Liver (tissue), 9 donors: ENCODE measurements around the gene POFUT2. TPM values are rescaled to one million over a fixed set of nuclear protein-coding genes. Genes with fewer than 3 reads are reported as not detected.

ENCODE experiments used
- DNase-seq: peaks from one replicate; pipeline ENCODE4 v3.0.0-alpha.2; 2017; ENCODE audit warnings: low spot score
- H3K27ac ChIP-seq, 2 donors: one replicate each; pipeline ENCODE4 v1.7.0; 2013; ENCODE audit warnings: inconsistent platforms in 2 of 2, low read length in 2 of 2, control low read depth in 1 of 2, low read depth in 1 of 2, mild to moderate bottlenecking in 1 of 2
- H3K27me3 ChIP-seq, 4 donors: one replicate each; pipeline versions ENCODE4 v1.6.1 to v1.7.0; 2013; ENCODE audit warnings: low read length in 3 of 4, inconsistent platforms in 1 of 4, mild to moderate bottlenecking in 1 of 4, moderate library complexity in 1 of 4; ENCODE audit not compliant: control insufficient read depth in 4 of 4, insufficient read depth in 4 of 4
- H3K36me3 ChIP-seq, 4 donors: one replicate each; pipeline versions ENCODE4 v1.6.1 to v1.7.0; 2013; ENCODE audit warnings: low read length in 3 of 4, mild to moderate bottlenecking in 3 of 4, low read depth in 1 of 4, moderate library complexity in 1 of 4; ENCODE audit not compliant: control insufficient read depth in 4 of 4, insufficient read depth in 3 of 4
- H3K4me1 ChIP-seq, 4 donors: one replicate each; pipeline versions ENCODE4 v1.6.1 to v1.7.0; 2013; ENCODE audit warnings: low read length in 3 of 4, mild to moderate bottlenecking in 3 of 4, moderate library complexity in 1 of 4; ENCODE audit not compliant: control insufficient read depth in 4 of 4, insufficient read depth in 4 of 4
- H3K4me3 ChIP-seq, 3 donors: one replicate each; pipeline versions ENCODE4 v1.6.1 to v1.7.0; 2013; ENCODE audit warnings: low read length in 3 of 3, control low read depth in 1 of 3, low read depth in 1 of 3, mild to moderate bottlenecking in 1 of 3
- H3K9ac ChIP-seq, 2 donors: one replicate each; pipeline ENCODE4 v1.7.0; 2013; ENCODE audit warnings: low read length in 2 of 2, mild to moderate bottlenecking in 2 of 2, moderate library complexity in 2 of 2, control low read depth in 1 of 2, low read depth in 1 of 2
- H3K9me3 ChIP-seq, 4 donors: one replicate each; pipeline versions ENCODE4 v1.6.1 to v1.7.0; 2013; ENCODE audit warnings: low read length in 3 of 4; ENCODE audit not compliant: control insufficient read depth in 4 of 4
- CTCF ChIP-seq: fragments of 150-350 bp; IDR thresholded peaks from 2 replicates; pipeline ENCODE4 v1.5.1; 2017; ENCODE audit warnings: improper control_type of control experiment, low read depth, low read length; ENCODE audit not compliant: missing input control
- EGR1 ChIP-seq, 2 donors: IDR thresholded peaks; 2 replicates each; pipeline ENCODE4 v1.6.1; 2016 to 2018; ENCODE audit warnings: antibody characterized with exemption in 2 of 2, low read depth in 2 of 2
- FOXA1 ChIP-seq: IDR thresholded peaks from 2 replicates; pipeline ENCODE4 v1.6.1; 2016; ENCODE audit warnings: antibody characterized with exemption
- FOXA2 ChIP-seq: IDR thresholded peaks from 2 replicates; pipeline ENCODE4 v1.6.1; 2016; ENCODE audit warnings: antibody characterized with exemption
- GABPA ChIP-seq, 2 donors: IDR thresholded peaks in 1 of 2; conservative IDR thresholded peaks in 1 of 2; 2 replicates each; pipeline ENCODE4 v1.6.1; 2016; ENCODE audit warnings: antibody characterized with exemption in 2 of 2, mild to moderate bottlenecking in 1 of 2, moderate library complexity in 1 of 2
- JUND ChIP-seq, 2 donors: IDR thresholded peaks; 2 replicates each; pipeline ENCODE4 v1.6.1; 2016; ENCODE audit warnings: antibody characterized with exemption in 2 of 2
- NR2F2 ChIP-seq: IDR thresholded peaks from 2 replicates; pipeline ENCODE4 v1.6.1; 2016; ENCODE audit warnings: antibody characterized with exemption
- RAD21 ChIP-seq, 2 donors: IDR thresholded peaks; 2 replicates each; pipeline ENCODE4 v1.6.1; 2016; ENCODE audit warnings: antibody characterized with exemption in 2 of 2, mild to moderate bottlenecking in 2 of 2
- SP1 ChIP-seq: IDR thresholded peaks from 2 replicates; pipeline ENCODE4 v1.6.1; 2018; ENCODE audit warnings: antibody characterized with exemption, mild to moderate bottlenecking
- TAF1 ChIP-seq: conservative IDR thresholded peaks from 2 replicates; pipeline ENCODE4 v1.6.1; 2016; ENCODE audit warnings: antibody characterized with exemption, mild to moderate bottlenecking
- YY1 ChIP-seq: IDR thresholded peaks from 2 replicates; pipeline ENCODE4 v1.6.1; 2016; ENCODE audit warnings: antibody characterized with exemption, mild to moderate bottlenecking
- WGBS: extraction: QIAGEN DNeasy Blood & Tissue Kit; methylation state at CpG from one replicate; pipeline ENCODE4 v1.1.7; 2013; 5-methylcytosine and 5-hydroxymethylcytosine counted together
- polyA plus RNA-seq, 2 donors: library from polyadenylated mRNA; stranded (reverse) in 1 of 2; unstranded in 1 of 2; fragments of 200-250 nt in 1 of 2; fragments of >200 nt in 1 of 2; fragmentation: Nextera tagmentation in 1 of 2; extraction: Ambion mirVana in 1 of 2; gene quantifications; one replicate each; pipeline versions ENCODE4 v1.2.1 to v1.2.3, GENCODE V29; 2013 to 2015
- total RNA-seq, 2 donors: library from RNA; depleted of rRNA; stranded (reverse); fragments of >200 nt; gene quantifications; one replicate each; pipeline ENCODE4 v1.2.3, GENCODE V29; 2014
- donor health status: healthy.
- donor health status: healthy.
- donor health status: healthy.
- donor health status: healthy.
- donor health status: healthy.

Gene POFUT2
- total and polyA plus RNA-seq, 4 donors = 3.3 to 15.6 (median 7.9) TPM

- WGBS = 83% methylated on average over 7 of the region's 7 CpGs
- TF ChIP-seq CTCF (no peak), FOXA1 (no peak)
These were observed 50.3 kb downstream of the POFUT2 start for GRCh38 chr21:45237401-45237800.

GRCh38 chr21:45236481-45236880, 51.2 kb downstream of the POFUT2 start:
- WGBS = 33% methylated on average over 2 of the region's 2 CpGs

More at GRCh38 chr21:45237401-45237800, 50.3 kb downstream of the POFUT2 start:
- H3K27me3 ChIP-seq = peaks cover 0 to 4% (median 0%) of the 10 kb centered on the region in 4 donors
- H3K9me3 ChIP-seq = no peaks in the 10 kb centered on the region
- no peak overlapping the region for H3K9ac ChIP-seq
- DNase-seq = no peak
- H3K36me3 ChIP-seq = no peaks in the 10 kb centered on the region
- H3K4me1 ChIP-seq = no peaks in the 10 kb centered on the region
- no peak overlapping the region for H3K4me3 ChIP-seq
- H3K27ac ChIP-seq = no peak overlapping the region

GRCh38 chr21:45235488-45235887, 52.2 kb downstream of the POFUT2 start:
- H3K27me3 ChIP-seq = peaks cover 0 to 4% (median 0%) of the 10 kb centered on the region in 4 donors
- DNase-seq = no peak
- H3K36me3 ChIP-seq = no peaks in the 10 kb centered on the region
- H3K4me1 ChIP-seq = no peaks in the 10 kb centered on the region
- H3K27ac ChIP-seq = no peak overlapping the region
- H3K4me3 ChIP-seq = no peak overlapping the region
- TF ChIP-seq JUND (IDR thresholded peaks at IDR 0.05) = no peak
- no peak for TF ChIP-seq GABPA (IDR thresholded peaks at IDR 0.05 in 1 of 2, conservative IDR thresholded peaks at IDR 0.05 in 1 of 2)
- TF ChIP-seq YY1 = no peak
- TF ChIP-seq TAF1 = no peak
- TF ChIP-seq NR2F2 = no peak
- no peak for TF ChIP-seq RAD21 (IDR thresholded peaks at IDR 0.05)
- no peak overlapping the region for H3K9ac ChIP-seq
- WGBS = 71% methylated on average over 6 of the region's 6 CpGs
- H3K9me3 ChIP-seq = no peaks in the 10 kb centered on the region

More at GRCh38 chr21:45236481-45236880, 51.2 kb downstream of the POFUT2 start:
- DNase-seq = no peak
- no peak for TF ChIP-seq SP1
- TF ChIP-seq EGR1 (IDR thresholded peaks at IDR 0.05; ENCODE audit: low read depth in 2 of 2) = no peak
- TF ChIP-seq RAD21 (IDR thresholded peaks at IDR 0.05) = no peak
- TF ChIP-seq YY1 = no peak
- H3K9me3 ChIP-seq = no peaks in the 10 kb centered on the region
- H3K27me3 ChIP-seq = peaks cover 0 to 4% (median 0%) of the 10 kb centered on the region in 4 donors
- H3K36me3 ChIP-seq = no peaks in the 10 kb centered on the region
- no peak overlapping the region for H3K27ac ChIP-seq
- no peak overlapping the region for H3K4me3 ChIP-seq
- H3K4me1 ChIP-seq = no peaks in the 10 kb centered on the region
- no peak overlapping the region for H3K9ac ChIP-seq

- Histone ChIP-seq H3K36me3 (no peaks in the 10 kb centered on the region), H3K9ac (no peak overlapping the region), H3K4me1 (no peaks in the 10 kb centered on the region), H3K4me3 (no peak overlapping the region), H3K9me3 (no peaks in the 10 kb centered on the region), H3K27me3 (peaks cover 0 to 4% (median 0%) of the 10 kb centered on the region in 4 donors), H3K27ac (no peak overlapping the region)
- no peak for TF ChIP-seq TAF1
- no peak for TF ChIP-seq FOXA2
- no peak for TF ChIP-seq EGR1 (IDR thresholded peaks at IDR 0.05; ENCODE audit: low read depth in 2 of 2)
- no peak for DNase-seq
- WGBS = 74% methylated on average over 8 of the region's 8 CpGs
These were observed 52.7 kb downstream of the POFUT2 start for GRCh38 chr21:45234965-45235364.
